GM20000 (cell line): ENCODE measurements around the gene RPL18A.

ENCODE experiments used
- DNase-seq: peaks from one replicate; pipeline ENCODE4 v3.0.0; 2012; ENCODE audit warnings: low spot score
- TF ChIP-seq, protein P1 (sequence below): IDR thresholded peaks from 2 replicates; pipeline ENCODE4 v1.5.1; 2012; ENCODE audit warnings: mild to moderate bottlenecking, control low read depth; ENCODE audit errors: extremely low read depth, missing control alignments

The RPL18A gene

DNA sequence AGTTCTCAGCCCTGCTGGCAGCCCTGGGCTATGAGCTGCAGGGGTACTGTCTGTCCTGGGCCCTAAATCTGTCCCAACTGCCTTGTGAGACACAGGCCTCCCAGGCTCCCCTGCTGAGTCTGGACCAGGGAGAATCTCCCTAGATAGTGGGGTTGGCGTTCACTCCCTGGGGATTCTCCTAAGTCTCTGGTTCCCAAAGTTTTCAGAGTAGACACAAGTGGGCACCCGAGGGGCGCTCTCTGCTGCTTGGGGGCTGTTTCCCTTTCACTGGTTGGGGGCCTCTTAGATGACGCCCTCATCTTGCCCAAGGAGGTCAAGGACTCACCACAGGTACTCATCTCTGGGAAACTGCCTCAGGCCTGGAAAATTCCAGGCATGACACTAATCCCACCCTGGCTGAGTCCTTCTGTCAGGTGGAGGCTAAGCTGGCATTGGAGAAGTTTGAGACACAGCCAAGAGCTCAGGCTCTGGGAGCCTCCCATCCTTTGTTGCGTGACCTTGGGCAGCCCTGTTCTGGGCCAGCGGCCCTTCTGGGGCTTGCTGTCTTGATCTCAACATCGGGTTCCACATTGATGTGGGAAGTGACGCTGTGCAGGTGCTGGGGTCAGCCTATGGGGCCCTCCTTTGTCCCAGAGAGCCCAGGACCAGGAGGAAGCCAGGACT lies 3.9 kb downstream of the RPL18A start:
- DNase-seq, result no peak
- TF ChIP-seq, protein P1, sequence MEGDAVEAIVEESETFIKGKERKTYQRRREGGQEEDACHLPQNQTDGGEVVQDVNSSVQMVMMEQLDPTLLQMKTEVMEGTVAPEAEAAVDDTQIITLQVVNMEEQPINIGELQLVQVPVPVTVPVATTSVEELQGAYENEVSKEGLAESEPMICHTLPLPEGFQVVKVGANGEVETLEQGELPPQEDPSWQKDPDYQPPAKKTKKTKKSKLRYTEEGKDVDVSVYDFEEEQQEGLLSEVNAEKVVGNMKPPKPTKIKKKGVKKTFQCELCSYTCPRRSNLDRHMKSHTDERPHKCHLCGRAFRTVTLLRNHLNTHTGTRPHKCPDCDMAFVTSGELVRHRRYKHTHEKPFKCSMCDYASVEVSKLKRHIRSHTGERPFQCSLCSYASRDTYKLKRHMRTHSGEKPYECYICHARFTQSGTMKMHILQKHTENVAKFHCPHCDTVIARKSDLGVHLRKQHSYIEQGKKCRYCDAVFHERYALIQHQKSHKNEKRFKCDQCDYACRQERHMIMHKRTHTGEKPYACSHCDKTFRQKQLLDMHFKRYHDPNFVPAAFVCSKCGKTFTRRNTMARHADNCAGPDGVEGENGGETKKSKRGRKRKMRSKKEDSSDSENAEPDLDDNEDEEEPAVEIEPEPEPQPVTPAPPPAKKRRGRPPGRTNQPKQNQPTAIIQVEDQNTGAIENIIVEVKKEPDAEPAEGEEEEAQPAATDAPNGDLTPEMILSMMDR, result no peak

DNA sequence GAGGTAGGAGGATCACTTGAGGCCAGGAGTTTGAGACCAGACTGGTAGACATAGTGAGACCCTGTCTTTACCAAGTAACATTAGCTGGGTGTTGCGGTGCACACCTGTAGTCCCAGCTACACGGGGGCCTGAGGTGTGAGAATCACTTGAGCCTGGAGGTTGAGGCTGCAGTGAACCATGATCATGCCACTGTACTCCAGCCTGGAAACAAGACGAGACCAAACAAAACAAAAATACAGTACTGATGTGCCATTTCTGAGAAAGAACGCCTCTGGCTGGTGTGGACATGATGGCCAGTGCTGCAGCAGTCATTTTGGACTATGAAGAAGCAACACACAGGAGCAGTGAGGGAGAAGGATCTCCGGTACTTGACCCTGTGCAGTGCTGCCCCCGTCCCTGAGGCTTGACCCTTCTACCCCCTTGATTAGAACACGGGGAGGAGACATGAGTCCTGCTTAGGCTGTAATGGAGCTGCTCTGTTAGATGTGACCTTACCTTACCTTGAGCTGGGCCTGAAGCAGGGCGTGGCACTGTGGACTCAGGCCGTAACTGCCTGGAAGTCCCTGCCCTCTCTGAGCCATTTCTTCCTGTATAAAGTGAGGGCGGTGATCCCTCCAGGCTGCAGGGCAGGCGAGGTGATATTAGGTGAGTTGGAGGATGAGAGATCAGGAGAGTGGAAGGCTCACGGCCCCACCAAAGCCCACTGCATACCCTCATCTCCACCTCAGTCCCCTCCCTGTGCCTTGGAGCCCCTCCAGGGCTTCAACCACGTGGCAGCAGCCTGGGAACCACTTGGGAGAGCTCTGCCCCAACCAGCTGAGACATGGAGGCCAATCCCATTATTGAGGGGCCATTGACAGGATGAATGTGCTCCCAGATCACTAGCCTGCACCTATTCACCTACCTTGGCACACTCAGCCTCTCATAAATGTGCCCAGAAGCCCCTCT lies 5.9 kb downstream of the RPL18A start:
- no peak for DNase-seq
- TF ChIP-seq, protein P1, result no peak

DNA sequence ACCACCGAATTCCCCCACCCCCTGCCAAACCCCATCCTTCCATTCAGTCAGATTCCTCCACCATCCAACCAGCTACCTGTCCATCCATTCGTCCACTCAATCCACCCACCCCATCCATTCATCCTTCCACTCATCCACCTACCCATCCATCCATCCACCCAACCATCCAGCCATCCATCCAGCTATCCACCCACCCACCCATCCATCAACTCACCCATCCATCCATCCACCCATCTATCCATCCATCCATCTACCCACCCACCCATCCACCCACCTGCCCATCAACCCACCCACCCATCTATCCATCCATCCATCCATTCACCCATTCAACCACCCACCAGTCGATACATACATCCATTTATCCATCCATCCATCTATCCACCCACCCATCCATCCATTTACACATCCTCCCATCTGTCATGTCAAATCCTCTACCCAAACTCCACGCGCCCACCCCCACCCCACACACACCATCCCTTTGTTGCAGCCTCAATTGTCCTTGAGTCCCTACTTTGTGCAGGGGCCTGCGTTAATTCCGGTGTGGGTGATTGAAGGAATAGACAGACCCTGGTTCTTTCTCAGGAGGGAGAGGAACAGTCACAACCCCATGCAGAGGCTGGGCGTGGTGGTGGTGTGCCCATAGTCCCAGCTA lies 6.7 kb downstream of the RPL18A start:
- TF ChIP-seq, protein P1, result no peak
- DNase-seq, result no peak

DNA sequence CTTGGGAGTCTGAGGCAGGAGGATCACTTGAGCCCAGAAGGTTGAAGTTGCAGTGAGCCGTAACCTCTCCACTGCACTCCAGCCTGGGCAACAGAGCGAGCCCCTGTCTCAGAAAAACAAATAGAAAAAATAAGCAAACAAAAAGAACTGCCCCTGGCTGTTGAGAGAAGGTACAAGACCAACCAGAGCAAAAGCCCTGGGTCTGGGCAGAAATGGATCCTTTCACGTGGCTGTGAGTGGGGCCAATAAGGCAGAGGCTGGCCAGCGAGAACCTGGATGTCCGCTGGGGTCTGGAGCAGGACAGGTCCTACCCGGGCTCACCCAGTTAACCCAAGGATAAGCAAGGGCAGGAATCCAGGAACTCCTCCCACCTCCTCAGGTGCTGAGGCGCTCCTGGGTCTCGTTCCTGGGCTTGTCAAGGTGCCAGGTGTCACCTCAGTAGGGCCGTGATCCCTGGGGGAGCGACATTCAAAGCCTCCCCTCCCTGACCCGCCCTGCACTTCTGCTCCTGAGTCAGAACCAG lies 7.3 kb downstream of the RPL18A start:
- DNase-seq, result no peak

DNA sequence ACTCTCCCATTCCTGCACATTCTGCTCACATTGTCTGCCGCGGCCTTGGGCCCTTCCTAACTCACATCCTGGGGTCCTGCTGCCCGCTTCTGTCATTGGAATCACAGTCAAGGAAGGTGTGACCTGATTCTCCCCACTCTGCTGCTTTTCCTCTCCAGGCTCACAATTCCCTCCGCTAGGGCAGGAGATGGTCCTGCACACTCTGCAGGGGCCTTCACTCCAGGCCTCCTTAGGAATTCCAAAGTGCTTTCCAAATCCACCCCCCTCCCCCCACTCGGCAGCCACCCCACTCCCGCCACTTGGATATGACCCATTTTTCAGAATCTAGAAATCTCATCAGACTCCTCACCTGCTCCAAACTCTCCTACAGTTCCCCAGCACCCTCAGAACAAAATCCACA lies 9.0 kb downstream of the RPL18A start:
- TF ChIP-seq, protein P1, result no peak
- no peak for DNase-seq

More for the DNA sequence above, 7.3 kb downstream of the RPL18A start:
- TF ChIP-seq, protein P1, result no peak

DNA sequence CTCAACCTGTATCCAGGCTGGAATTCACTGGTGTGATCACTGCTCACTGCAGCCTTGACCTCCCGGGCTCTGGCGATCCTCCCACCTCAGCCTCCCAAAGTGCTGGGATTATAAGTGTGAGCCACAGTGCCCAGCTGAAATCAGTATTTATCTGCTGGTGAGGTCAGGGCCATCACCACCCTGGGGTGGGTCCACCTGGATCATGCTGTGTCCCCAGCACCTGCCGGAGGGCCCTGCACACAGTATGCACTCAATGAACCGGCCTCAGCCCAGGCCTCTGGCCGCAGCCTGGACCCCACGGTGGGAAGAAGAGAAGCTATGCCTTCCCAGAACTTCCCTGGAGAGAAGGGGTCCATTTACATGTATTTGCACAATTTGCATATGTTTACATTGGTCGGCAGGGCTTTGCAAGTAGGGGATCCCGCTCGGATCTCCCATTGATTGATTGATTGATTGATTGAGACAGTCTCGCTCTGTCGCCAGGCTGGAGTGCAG lies 9.5 kb downstream of the RPL18A start:
- TF ChIP-seq, protein P1, result no peak
- no peak for DNase-seq
